Measurements from ENCODE around the gene KAT8.
A peak's percentile ranks its signal among the peaks of the same experiment; 100 is the strongest.

KAT8 gene

GRCh38 chr16:31117384-31118222 is at the start of gene KAT8:
KAT8 (plus strand) TSS chr16:31117664; CDS start chr16:31117682, 18 bp downstream.
- FAIRE-seq (peak; percentile 97), DNase-seq (ENCODE audit: extremely low spot score, insufficient read length, low read depth) (peak; percentile 95)

DNA sequence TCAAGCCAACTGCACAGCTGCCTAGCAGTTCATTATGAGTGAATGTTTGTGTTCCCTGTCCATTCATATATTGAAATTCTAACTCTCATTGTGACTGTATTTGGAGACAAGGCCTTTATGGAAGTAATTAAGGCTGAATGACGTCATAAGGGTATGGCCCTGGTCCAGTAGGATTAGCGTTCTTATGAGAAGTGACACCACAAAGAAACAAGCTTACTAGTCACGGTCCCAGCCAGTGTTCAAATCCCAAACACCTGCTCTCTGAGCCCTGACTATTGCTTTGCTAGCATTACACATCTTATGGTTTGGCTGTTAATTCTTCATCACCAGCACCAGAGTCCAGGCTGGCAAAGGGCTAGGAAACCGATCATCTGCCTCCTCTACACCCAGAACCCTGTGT is 45.6 kb upstream of the KAT8 start:
- FAIRE-seq (no peak), DNase-seq (ENCODE audit: extremely low spot score, insufficient read length, low read depth) (no peak)

DNA sequence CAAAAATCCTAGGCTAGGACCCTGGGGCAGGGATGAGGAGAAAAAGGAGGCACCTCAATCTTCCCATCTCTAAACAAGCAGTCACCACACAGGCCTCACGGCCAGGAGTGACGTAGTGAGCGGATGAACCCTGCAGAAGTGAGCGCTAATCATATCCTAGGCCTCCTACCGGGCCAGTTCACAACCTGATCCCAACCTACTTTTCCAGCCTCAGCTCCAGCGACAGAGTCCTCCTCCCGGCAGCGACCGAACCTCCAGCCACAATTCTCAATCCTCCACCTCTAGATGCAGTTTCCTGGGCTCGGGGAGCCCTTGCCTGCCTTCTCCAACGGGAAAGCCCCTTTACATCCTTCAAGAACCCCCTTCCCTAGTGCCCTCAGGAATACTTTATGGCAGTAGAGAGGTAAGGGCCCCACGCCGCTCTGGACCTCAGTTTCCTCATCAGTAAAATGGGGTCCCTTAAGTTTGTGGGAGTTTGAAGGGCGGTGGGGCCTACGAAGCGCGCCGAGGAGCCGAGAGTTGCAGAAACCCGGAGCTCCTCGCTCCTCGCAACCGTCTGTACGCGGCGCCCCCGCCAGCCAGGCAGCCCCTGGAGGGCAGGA is 44.8 kb upstream of the KAT8 start:
- DNase-seq (ENCODE audit: extremely low spot score, insufficient read length, low read depth) (no peak), FAIRE-seq (peak; percentile 67)

DNA sequence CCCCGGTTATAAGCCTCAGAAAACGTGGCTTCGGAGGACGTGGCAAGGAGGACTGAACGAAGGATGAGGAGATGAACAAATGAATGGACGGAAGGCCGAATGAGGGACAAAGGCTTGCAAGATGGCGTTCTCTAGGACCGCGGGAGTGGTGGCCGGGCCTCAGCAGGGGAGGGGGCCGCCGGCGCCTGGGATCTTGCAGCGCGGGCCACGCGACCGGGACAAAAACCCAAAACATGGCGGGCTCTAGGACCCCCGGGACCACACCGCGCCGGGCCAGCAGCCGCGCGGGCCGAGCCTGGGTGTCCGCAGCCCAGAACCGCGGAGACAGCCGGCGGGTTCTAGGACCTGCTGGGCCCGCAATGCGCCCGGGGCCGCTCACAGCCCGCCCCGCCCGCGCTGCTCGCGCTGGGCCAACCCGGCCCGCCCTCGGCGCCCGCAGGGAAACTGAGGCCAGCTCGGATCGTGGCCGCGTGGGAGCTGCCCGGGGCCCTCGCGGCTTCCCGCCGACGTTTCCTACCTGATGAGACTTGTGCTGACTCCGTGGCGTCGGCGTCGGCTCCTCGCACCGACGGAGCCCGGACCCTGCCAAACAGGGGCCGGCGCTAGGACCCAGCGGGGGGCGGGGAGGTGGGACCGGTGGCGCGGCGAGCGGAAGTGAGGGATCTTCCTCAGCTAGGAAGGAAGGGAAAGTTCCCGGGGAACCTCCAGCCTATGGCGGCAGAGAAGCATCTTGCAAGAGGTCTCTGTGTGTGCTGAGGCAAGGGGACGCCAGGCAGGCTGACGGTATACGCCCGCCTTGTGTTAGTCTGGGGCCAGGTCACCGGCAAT is 44.1 kb upstream of the KAT8 start:
- DNase-seq (ENCODE audit: extremely low spot score, insufficient read length, low read depth): peak; percentile 66
- FAIRE-seq: peak; percentile 62

DNA sequence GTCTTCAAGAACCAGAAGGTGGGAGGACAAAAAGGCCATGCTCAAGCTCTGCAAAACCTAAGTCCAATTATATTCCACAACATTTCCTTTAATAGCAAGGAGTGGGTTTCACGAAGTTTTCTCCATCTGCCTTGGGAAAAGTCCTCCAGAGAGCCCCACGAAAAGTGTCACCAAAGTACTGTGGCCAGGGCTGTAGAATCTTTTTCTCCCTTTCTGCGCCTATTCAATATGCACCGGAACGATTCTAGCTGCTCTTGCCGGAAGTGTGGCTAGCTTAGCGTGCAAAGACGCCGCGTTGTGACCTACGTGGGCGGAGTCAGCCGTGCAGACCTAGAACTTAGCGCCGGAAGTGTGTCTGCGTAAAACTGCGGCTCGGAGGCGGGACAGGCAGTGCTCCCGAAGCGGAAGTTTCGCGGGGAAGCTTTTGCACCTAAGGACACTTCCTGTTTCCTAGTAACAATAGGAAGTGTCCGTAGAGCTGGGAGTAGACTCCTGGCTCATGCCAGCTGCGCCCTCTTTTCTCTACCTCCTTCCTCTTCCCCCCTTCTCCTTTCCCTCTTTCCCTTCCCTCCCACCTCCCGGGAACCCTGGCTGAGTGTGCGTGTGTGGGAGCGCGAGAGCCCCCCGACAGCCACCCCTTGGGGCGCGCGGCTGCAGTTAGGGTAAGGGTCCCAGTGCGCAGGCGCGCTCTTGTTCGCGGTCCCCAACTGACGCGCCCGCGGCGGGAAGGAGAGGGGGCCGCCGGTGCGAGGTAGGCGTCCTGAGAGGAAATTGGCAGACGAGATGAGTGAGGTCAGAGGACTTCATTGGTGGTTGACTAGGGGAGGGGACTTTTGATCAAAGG is 43.3 kb upstream of the KAT8 start, which contains the start of the genes ZNF646 and ZNF668:
Gene ZNF646 (plus strand): TSS at position 453 of the 844 bp plus-strand sequence. CDS start 1,903 bp downstream, outside the sequence.
Gene ZNF668 (minus strand): TSS at position 271 of the 844 bp plus-strand sequence. CDS start 9,781 bp downstream, outside the sequence.
- peak; percentile 96 for FAIRE-seq
- DNase-seq (ENCODE audit: extremely low spot score, insufficient read length, low read depth): peak; percentile 94

- no peak for FAIRE-seq
- no peak for DNase-seq (ENCODE audit: extremely low spot score, insufficient read length, low read depth)
These were observed 42.7 kb upstream of the KAT8 start for GRCh38 chr16:31074814-31075183.

DNA sequence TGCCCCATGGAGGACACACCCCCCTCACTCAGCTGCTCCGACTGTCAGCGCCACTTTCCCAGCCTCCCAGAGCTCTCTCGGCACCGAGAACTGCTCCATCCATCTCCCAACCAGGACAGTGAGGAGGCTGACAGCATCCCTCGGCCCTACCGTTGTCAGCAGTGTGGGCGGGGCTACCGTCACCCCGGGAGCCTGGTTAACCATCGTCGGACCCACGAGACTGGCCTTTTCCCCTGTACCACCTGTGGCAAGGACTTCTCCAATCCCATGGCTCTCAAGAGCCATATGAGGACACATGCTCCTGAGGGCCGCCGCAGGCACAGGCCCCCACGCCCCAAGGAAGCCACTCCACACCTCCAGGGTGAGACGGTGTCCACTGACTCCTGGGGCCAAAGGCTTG is 41.1 kb upstream of the KAT8 start:
- DNase-seq (ENCODE audit: extremely low spot score, insufficient read length, low read depth) (no peak), FAIRE-seq (no peak)

DNA sequence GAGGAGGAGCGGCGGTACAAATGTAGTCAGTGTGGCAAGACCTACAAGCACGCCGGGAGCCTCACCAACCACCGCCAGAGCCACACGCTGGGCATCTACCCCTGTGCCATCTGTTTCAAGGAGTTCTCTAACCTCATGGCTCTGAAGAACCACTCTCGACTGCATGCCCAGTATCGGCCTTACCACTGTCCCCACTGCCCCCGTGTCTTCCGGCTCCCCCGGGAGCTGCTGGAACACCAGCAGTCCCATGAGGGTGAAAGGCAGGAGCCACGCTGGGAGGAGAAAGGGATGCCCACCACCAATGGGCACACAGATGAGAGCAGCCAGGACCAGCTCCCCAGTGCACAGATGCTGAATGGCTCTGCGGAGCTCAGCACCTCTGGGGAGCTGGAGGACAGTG is 40.4 kb upstream of the KAT8 start:
- FAIRE-seq: no peak
- no peak for DNase-seq (ENCODE audit: extremely low spot score, insufficient read length, low read depth)

- DNase-seq (ENCODE audit: extremely low spot score, insufficient read length, low read depth) (no peak), FAIRE-seq (no peak)
These were observed 39.7 kb upstream of the KAT8 start for GRCh38 chr16:31077592-31078396.

GRCh38 chr16:31078597-31079341 is 38.7 kb upstream of the KAT8 start:
- DNase-seq (ENCODE audit: extremely low spot score, insufficient read length, low read depth) (no peak), FAIRE-seq (no peak)

GRCh38 chr16:31079342-31079944 is 38.0 kb upstream of the KAT8 start:
- DNase-seq (ENCODE audit: extremely low spot score, insufficient read length, low read depth) (no peak), FAIRE-seq (no peak)

DNA sequence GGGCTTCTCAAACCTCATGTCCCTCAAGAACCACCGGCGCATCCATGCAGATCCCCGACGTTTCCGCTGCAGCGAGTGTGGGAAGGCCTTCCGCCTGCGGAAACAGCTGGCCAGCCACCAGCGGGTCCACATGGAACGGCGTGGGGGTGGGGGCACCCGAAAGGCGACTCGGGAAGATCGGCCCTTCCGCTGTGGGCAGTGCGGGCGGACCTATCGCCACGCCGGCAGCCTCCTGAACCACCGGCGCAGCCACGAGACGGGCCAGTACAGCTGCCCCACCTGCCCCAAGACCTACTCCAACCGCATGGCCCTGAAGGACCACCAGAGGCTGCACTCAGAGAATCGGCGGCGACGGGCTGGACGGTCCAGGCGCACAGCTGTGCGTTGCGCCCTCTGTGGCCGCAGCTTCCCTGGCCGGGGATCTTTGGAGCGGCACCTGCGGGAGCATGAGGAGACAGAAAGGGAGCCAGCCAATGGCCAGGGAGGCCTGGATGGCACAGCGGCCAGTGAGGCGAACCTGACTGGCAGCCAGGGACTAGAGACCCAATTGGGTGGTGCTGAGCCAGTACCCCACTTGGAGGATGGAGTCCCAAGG is 37.3 kb upstream of the KAT8 start:
- FAIRE-seq (no peak), DNase-seq (ENCODE audit: extremely low spot score, insufficient read length, low read depth) (no peak)

- FAIRE-seq: no peak
- DNase-seq (ENCODE audit: extremely low spot score, insufficient read length, low read depth): no peak
These were observed 36.6 kb upstream of the KAT8 start for GRCh38 chr16:31080756-31081419.

GRCh38 chr16:31081428-31082351 is 35.8 kb upstream of the KAT8 start:
- DNase-seq (ENCODE audit: extremely low spot score, insufficient read length, low read depth) (no peak), FAIRE-seq (no peak)

DNA sequence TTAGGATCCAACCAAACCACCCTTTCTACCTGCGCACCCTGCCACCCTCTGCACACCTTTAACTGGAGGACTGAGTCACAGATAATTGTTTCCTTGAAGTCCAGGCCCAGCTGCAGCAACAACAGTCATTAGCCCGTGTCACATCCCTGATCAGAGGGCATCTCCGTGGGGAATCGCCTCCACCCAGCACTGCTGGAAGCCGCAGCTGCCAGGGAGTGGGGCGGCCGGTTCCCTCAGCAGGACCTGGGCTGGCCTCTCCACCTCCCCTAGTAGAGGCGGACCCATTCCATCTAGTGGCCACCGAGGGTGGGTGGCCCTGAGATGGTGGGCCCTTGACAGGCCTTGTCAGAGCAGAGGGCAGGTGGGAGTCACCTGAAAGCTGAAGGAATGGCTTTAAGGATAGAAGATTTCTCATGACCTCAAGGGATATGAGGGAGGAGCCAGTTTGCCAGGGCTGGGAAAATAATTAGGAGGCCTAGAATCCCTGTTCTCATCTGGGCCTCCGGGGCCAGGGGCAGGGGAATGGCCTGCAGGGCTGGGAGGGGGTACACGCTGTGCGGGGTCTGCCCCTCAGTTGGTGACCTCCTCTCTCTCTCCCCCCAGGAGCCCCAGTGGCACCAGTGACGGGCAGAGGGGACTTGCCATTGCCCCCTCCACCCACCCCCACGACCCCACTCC is 35.0 kb upstream of the KAT8 start:
- DNase-seq (ENCODE audit: extremely low spot score, insufficient read length, low read depth) (no peak), FAIRE-seq (no peak)
